GDM1 (cell line): Measurements from ENCODE around the gene CTIF.
A peak's percentile ranks its signal among the peaks of the same experiment; 100 is the strongest.

Experiments used
- DNase-seq: peaks from one replicate; lab custom pipeline; 2025; lab: John Stamatoyannopoulos, UW

CTIF gene

GRCh38 chr18:48533340-48534070 is 5.3 kb upstream of the CTIF start:
- no peak for DNase-seq

GRCh38 chr18:48534364-48534763 is 4.5 kb upstream of the CTIF start:
- no peak for DNase-seq

- no peak for DNase-seq
Measured at GRCh38 chr18:48535956-48536355, 2.9 kb upstream of the CTIF start.

- DNase-seq: no peak
Measured at GRCh38 chr18:48536516-48536915, 2.3 kb upstream of the CTIF start.

GRCh38 chr18:48539406-48540250 is 797 bp downstream of the CTIF start:
- no peak for DNase-seq

- DNase-seq: no peak
Measured at GRCh38 chr18:48540251-48541025, 1.6 kb downstream of the CTIF start.

- DNase-seq: no peak
Measured at GRCh38 chr18:48541026-48541746, 2.4 kb downstream of the CTIF start.

- no peak for DNase-seq
Measured at GRCh38 chr18:48541747-48542400, 3.0 kb downstream of the CTIF start.

- no peak for DNase-seq
Measured at GRCh38 chr18:48542513-48543181, 3.8 kb downstream of the CTIF start.

GRCh38 chr18:48543228-48543627 is 4.4 kb downstream of the CTIF start:
- DNase-seq: no peak

GRCh38 chr18:48544116-48544515 is 5.3 kb downstream of the CTIF start:
- no peak for DNase-seq

GRCh38 chr18:48544661-48545415 is 6.0 kb downstream of the CTIF start:
- no peak for DNase-seq

- DNase-seq: peak; percentile 73
Measured at GRCh38 chr18:48545757-48546321, 7.0 kb downstream of the CTIF start.

GRCh38 chr18:48546396-48546795 is 7.6 kb downstream of the CTIF start:
- DNase-seq: no peak

GRCh38 chr18:48547531-48547981 is 8.7 kb downstream of the CTIF start:
- no peak for DNase-seq

GRCh38 chr18:48548011-48548771 is 9.4 kb downstream of the CTIF start:
- no peak for DNase-seq

GRCh38 chr18:48548921-48549320 is 10.1 kb downstream of the CTIF start:
- DNase-seq: no peak

GRCh38 chr18:48550101-48550729 is 11.4 kb downstream of the CTIF start:
- no peak for DNase-seq
